GM23248 (cell line): ENCODE measurements around the gene ALMS1.

Source experiments
- EZH2 ChIP-seq: fragments of 200-600 bp; sonication (generic); IDR thresholded peaks from 2 replicates; pipeline ENCODE4 v1.6.1; 2018; ENCODE audit warnings: antibody characterized with exemption, mild to moderate bottlenecking; ENCODE audit not compliant: insufficient read depth, poor library complexity, severe bottlenecking
- EZH2phosphoT487 ChIP-seq: fragments of 200-600 bp; sonication (generic); IDR thresholded peaks from 2 replicates; pipeline ENCODE4 v1.6.1; 2018; ENCODE audit warnings: antibody characterized with exemption, moderate library complexity, mild to moderate bottlenecking, low read depth; ENCODE audit not compliant: insufficient read depth

DNA sequence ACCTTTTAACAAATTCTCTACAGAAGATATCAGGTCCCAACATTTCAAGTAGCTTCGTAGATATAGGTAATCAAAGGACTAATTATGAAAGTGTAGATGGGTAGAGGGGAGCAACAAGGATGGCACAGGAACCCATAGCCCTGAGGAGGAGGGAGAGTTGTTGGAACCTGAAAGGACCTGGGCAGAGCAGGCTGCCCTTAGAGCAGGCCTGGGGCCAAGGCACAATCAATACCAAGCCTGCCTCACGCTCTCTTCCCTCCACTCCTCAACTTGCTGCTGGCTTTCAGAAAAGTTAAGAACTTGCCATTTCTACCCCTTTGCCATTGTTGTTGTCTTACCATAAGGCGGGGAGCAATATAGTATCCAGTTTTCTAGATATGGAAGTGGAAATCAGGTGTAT lies 266.7 kb downstream of the ALMS1 start:
- TF ChIP-seq EZH2phosphoT487 (no peak), EZH2 (no peak)
